HG02943 (cell line): ENCODE results near the gene LRP3.
"Not testable (repeated sequence)": the region's sequence is repeated elsewhere in the genome, so short reads cannot be mapped to it uniquely, and the experiment has no call there.

Source experiments
- ATAC-seq: cut with Tn5 transposase; IDR thresholded peaks from one replicate; pipeline ENCODE4 v1.9.1; 2021; ENCODE audit warnings: mild to moderate bottlenecking, low read depth, moderate library complexity; ENCODE audit not compliant: unreplicated experiment

The LRP3 gene

DNA sequence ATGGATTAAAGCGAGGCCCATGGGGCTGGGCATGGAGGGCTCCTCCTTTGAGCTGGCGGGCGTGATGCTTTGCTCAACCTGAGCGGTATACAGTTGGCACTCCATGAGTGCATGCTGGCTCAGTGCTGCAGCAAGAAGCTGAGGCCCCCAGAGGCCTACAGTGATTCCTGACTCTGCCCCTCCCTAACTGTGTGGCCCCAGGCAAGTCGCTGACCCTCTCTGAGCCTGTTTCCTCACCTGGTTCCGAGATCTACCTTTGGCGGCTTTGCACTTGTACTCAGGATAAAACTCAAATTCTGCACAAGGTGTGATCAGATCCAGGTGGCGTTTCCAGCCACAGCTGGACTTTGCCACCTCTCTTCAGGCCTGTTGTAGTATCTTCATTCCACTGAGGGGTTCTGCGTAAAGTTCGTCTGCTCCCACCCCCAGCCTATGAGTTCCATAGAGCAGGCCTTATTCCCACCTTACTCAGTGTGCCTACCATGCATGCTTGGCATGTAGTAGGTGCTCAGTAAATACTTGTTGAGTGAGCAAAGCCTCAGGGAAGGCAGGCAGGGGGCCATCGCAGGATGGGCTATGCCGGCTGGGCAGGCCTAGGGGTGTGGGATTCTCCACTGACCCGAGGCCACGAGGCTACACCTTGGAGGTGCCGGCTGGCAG, 7.9 kb downstream of the LRP3 start:
- no peak for ATAC-seq

DNA sequence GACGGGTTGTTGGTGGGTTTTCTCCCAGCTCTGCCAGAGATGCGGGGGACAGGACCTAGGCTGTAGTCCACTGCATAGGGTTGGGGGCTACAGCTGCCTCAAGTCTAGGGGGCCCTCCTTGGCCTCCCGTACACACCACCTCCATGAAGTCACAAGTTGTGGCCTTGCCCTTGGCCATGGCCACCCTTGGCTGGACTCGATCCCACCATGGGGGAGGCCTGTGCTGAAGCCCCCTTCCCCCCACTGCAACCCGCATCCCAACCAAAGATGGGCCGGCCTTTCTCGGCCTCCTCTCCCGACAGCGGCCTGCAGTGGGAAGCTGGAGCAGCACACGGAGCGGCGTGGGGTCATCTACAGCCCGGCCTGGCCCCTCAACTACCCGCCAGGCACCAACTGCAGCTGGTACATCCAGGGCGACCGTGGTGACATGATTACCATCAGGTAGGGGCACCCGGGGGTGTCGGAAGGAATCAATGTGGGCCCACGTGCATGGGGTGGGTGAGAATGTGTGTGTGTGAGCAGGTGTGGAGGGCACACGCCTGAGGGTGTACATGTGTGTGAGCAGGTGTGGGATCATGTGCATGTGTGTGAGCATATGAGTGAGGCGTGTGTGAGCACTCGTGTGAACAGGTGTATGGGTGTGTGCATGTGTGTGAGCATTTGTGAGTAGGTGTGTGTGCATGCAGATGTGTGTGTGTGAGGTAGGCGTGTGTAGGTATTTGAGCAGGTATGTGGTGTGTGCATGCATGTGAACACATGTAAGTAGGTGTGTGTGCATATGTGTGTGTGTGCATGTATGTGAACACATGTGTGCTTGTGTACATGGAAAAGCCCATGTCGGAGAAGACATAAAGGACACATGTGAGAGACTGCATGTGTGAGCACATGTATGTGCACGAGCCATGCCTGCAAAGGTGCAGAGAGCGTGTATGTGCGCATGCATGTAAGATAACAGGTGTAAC, 8.7 kb downstream of the LRP3 start:
- no peak for ATAC-seq

DNA sequence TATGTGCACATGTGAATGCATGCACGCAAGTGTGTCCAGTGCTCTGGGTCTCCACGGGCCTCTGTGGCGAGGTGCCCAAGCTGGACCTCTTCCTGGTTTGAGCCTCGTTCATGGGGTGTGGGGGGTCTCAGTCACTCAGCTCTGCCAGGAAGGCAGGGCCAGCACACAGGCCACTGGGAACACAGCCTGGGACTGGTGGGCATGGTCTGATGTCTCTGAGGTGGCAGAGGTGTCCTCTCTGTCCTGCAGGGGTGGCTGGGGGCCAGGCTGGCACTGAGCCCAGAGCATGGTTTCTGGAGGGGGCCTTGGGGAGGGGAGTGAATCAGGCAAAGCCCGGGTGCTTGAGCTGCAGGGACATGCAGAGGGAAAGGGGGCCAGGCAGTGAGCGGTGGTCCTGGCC, 9.4 kb downstream of the LRP3 start:
- no peak for ATAC-seq

DNA sequence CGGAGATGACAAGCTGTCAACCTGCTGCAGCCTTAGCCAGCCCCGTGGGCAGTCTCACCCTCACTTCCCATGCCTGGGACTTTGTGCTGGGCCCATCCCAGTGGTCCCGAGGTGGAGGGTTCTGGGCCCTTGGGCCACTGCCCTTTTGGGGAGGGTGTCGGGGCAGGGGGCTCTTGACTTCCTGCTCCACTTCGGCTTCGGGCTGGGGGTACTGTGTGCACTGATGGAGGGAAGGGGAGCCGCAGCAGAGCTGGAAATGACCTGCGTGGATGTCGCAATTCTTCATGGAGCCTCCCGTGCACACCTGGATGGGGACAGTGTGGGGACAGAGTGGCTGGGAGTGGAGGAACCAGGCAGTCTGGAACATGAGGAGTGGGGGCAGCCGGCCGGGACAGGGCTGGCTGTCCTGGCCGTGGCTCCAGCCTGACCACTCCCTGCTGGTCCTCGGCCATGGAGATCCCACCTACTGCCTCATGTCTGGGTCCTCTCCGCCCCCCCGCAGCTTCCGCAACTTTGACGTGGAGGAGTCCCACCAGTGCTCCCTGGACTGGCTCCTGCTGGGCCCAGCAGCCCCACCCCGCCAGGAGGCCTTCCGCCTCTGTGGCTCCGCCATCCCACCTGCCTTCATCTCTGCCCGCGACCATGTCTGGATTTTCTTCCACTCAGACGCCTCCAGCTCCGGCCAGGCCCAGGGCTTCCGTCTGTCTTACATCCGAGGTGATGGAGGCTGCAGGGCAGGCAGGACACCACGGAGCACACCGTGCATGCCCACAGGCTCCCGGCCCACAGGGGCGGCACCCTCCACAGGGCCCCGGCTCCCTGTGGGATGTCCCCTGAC, 10.2 kb downstream of the LRP3 start:
- no peak for ATAC-seq

DNA sequence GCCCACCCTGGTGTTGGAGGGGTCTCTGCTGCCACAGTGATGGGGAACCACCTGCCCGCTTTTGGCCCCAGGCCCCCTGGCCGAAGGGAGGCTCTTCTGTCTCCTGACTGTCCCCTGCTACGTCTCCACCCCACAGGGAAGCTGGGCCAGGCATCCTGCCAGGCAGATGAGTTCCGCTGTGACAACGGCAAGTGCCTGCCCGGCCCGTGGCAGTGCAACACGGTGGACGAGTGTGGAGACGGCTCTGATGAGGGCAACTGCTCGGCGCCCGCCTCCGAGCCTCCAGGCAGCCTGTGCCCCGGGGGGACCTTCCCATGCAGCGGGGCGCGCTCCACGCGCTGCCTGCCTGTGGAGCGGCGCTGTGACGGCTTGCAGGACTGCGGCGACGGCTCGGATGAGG, 11.0 kb downstream of the LRP3 start:
- ATAC-seq, result no peak

DNA sequence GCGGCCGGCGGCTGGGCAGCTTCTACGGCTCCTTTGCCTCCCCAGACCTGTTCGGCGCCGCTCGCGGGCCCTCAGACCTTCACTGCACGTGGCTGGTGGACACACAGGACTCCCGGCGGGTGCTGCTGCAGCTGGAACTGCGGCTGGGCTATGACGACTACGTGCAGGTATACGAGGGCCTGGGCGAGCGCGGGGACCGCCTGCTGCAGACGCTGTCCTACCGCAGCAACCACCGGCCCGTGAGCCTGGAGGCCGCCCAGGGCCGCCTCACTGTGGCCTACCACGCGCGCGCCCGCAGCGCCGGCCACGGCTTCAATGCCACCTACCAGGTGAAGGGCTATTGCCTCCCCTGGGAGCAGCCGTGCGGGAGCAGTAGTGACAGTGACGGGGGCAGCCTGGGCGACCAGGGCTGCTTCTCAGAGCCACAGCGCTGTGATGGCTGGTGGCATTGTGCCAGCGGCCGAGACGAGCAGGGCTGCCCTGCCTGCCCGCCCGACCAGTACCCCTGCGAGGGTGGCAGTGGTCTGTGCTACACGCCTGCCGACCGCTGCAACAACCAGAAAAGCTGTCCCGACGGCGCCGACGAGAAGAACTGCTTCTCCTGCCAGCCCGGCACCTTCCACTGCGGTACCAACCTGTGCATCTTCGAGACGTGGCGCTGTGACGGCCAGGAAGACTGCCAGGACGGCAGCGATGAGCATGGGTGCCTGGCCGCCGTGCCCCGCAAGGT, 11.6 kb downstream of the LRP3 start:
- no peak for ATAC-seq

DNA sequence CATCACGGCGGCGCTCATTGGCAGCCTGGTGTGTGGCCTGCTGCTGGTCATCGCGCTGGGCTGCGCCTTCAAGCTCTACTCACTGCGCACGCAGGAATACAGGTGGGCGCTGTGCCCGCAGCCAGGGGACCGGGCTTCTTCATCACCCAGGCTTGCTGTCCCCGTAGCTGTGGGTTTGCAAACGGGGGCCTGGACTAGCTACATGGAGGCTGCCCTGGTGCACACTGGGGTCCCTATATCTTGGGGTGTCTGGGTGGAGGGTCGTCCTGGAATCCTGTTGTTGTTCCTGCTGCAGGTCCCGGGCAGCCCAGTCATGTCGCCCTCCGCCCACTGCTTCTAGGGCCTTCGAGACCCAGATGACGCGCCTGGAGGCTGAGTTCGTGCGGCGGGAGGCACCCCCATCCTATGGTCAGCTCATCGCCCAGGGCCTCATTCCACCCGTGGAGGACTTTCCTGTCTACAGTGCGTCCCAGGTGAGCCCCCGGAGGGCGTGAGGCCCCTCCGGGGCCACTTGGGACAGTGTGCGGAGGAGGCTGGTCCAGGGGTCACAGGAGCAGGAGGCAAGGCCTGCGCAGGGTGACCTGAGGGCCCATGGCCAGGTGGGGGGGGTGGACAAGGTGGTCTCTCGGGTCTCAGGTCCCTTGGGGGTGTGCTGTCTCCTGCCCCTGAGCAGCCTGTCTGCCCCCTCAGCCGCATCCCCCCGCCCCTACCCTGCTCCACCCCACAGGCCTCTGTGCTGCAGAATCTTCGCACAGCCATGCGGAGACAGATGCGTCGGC, 12.3 kb downstream of the LRP3 start:
- ATAC-seq, result no peak

DNA sequence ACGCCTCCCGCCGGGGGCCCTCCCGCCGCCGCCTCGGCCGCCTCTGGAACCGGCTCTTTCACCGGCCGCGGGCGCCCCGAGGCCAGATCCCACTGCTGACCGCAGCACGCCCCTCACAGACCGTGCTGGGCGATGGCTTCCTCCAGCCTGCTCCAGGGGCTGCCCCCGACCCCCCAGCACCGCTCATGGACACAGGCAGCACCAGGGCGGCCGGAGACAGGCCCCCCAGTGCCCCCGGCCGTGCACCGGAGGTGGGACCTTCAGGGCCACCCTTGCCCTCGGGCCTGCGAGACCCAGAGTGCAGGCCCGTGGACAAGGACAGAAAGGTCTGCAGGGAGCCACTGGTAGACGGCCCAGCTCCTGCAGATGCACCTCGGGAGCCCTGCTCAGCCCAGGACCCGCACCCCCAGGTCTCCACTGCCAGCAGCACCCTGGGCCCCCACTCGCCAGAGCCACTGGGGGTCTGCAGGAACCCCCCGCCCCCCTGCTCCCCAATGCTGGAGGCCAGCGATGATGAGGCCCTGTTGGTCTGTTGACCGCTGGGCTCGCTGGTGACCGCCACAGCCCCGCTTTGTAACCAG, 13.0 kb downstream of the LRP3 start:
- ATAC-seq, result no peak

DNA sequence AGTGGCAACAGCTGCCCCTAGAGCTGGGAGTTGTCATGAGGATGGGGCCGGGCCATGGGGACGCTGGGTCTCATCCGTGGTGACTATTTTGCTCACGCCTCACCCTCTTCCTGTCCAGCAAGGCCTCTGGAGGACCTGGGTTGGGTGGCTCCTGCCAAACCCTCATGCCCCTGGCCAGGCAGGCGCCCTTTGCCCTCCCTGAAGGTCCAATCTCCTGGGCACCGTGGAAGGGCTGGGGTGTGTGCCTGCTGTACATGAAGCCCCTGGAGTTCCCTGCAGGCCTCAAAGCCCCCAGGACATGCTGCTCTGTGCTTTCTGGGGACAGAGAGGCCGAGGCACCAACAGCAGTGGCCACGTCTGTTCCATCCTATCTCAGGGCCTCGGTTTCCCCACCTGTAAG, 13.8 kb downstream of the LRP3 start:
- no peak for ATAC-seq

DNA sequence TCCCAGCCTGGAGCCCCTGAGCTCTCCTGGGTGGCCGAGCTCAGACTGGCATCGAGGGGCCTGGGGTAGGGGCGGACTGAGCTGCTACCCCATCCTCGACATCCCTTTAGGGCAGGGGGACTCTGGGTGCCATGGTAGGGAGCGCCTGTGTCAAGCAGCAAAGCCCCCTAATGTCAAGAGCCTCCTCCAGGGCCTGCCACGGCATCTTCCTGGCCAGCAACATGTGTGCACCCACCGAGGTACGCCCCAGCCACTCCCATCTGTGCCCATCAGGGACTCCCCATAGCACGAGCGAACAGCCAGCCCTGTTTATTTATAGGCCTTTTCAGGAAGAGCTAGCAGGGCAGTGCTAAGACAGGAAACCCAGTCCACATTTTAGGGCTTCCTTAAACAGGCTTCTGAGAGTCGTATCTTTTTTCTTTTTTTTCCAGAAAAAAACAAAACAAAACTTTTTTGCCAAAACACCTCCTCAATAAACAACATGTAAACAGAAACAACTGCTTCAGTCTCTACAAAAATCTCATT, 14.3 kb downstream of the LRP3 start:
- ATAC-seq, result no peak

DNA sequence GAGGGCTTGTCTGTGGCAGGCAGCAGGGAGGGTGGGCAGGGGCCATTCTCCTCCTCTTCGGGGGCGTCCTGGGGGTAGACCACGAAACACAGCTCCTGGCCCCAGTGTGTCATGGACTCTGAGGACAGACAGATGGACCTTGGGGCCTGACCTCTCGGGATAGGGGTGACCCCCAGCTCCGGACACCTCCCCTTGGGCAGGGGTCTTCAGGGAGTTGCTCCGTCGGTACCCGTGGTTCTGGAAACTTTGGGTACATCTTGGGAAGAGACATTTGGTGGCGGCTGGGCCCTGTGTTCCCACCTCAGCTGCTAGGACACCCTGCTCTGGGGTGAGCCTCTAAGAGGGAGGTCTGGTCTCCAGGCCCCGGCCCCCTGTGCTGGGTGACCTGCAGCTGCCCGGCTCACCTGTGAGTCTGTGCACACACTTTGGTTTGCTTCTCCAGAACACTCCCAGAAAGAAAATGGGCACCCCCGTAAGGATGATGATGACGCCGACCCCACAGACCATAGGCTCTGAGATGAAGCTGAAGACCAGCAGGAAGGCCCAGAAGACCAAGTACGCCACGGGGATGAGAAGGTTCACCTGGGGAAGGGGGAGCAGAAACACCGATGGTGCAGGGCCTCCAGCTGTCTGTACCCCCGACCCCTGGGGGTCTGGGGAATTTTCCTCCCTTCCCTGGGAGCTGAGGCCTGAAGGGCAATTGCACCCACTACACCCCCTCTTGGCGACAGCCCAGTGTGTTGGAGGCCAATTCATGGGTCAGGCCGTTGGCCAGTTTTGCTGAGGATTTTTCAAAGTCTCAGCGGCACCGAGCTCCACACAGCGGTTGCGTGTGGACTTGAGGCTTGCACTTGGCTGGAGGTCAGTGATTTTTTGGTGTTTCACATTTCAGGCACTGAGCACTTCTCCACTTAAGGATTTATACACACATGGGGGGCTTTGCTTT, 15.0 kb downstream of the LRP3 start:
- ATAC-seq, result no peak

DNA sequence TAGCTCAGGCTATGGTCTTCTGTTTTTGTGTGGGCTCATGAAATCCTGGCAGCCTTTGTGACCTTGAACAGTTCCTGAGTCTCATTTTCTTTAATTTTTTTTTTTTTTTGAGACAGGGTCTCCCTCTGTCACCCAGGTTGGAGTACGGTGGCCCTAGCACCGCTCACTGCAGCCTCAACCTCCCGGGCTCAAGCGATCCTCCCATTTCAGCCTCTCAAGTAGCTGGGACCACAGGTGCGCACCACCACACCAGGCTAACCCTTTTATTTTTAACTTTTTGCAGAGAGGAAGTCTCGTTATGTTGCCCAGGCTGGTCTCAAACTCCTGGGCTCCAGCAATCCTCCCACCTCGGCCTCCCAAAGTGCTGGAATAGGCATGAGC, 15.7 kb downstream of the LRP3 start:
- not testable (repeated sequence) for ATAC-seq

DNA sequence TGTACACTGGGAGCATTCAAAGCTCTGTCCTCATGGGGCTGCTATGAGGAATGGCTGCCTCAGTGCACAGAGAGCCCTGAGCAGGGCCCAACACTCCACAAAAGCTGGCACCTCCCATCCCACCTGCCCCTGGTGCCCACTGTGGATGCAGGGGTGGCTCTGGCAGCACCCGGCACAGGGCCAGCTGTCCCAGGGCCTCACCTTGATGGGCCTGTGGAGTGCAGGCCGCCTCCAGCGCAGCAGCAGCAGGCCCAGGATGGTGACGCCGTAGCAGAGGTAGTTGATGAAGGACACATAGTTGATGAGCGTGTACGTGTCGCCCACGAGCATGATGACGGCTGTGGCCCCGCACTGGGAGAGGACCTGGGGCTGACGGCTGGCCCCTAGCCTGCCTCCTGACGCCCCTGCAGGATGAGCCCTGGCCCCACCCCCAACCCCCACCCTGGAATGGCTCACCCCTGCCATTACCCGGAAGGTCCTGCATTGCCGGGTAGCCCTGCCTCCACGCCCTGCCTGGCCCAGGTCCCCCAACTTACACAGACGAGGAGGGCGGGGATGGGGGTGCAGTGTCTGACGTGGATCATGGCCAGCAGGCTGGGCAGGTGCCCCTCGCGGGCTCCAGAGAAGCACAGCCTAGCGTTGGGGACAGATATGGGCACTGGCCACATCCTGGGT, 16.3 kb downstream of the LRP3 start:
- no peak for ATAC-seq

DNA sequence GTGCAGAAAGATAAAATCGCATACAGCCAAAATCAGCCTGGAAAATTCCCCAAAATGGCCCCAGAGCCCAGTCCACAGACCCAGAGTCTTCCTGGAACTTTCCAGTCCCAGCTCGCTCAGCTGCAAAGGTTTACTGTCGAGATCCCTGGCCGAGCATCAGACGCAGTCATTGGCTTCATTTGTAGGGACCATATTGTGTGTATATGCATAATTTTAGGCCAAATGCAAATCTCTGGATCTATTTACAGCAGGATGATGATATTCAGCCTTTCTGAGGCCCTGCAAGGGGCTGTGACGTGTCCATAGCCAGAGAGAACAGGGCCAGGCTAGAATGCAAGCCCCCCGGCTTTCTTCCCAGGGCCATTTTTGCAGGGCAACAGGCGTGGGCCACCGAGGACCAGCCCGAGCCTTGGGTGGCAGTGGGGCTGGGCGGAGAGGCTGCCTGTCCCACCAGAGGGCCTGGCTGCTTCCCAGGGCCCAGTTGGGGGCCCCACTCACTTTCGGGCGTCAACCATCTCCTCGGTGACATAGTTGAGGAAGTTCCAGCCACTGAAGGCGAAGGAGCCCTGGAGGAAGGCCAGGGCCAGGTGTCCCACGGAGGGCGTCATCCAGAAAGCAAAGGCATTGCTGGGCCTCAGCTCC, 17.8 kb downstream of the LRP3 start:
- ATAC-seq, result no peak

DNA sequence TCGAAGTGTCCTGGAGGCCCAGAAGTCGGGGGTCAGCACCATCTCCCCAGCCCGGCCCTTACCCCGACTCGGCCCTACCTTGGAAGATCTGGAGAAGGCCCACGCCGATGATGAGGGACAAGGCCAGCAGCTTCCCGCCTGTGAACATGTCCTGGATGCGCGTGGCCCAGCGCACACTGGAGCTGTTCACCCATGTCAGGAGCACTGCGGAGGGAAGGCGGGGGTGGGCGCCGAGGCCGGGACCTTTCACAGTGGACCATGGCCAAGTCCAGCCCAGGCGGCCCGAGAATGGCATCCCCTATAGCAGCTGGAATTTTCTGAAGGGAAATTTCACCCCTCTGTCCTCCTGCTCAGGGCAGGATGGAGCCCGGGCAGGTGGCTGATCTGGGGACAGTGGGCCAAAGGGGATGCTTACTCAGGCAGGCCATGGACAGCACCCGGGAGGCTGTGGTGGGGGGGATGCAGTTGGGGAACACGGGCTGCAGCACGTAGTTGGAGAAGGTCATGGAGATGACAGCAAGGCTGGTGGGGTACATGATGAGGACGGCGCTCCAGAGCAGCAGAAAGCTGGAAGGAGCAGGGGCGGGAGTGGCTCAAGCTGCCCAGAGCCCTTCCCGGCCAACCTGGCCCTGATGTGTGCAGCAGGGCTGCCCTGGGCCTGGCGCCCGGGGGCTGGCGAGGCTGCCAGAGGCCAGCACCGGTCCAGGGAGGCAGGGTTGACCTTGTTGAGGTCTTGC, 18.5 kb downstream of the LRP3 start:
- no peak for ATAC-seq

DNA sequence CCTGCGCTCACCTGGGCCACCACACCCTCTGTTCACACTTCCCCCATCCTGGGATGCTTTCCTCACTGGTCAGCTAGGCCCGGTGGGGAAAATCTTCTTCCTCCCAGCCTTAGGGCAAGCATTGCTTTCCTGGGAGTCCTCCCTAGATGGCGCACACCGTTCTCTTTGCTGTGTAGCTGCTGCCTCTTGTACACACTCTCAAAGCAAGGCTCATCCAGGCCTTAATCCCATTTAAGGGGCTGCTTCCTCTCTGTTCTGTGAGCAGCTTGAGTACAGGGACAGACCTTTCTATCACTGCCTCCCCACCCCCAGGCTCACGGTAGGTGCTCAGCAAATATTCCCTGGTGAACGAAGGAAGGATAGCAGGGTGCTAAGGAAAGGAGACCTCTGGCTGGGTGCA, 20.5 kb downstream of the LRP3 start:
- no peak for ATAC-seq
